Hepatocyte (in vitro differentiated cells): ENCODE results near the gene TSPAN10.

Experiments
- CTCF ChIP-seq: fragments of 200-600 bp; sonication (generic); IDR thresholded peaks from 2 replicates; pipeline ENCODE4 v1.5.1; 2016; ENCODE audit warnings: antibody characterized with exemption, mild to moderate bottlenecking; ENCODE audit not compliant: poor library complexity
- EZH2 ChIP-seq: fragments of 200-600 bp; sonication (generic); IDR thresholded peaks from 2 replicates; pipeline ENCODE4 v1.6.1; 2016; ENCODE audit warnings: antibody characterized with exemption, mild to moderate bottlenecking, borderline replicate concordance

GRCh38 chr17:81693509-81694210 is 56.7 kb downstream of the TSPAN10 start:
- TF ChIP-seq CTCF, result no peak
- TF ChIP-seq EZH2, result no peak
